Measurements from ENCODE around the gene CUX1.

- TF ChIP-seq CTCF (conservative IDR thresholded peaks at IDR 0.05; ENCODE audit: low read depth, low read length) (no peak), EZH2 (IDR thresholded peaks at IDR 0.05; ENCODE audit: low read length, unreplicated experiment) (no peak)
These were observed 304.6 kb downstream of the CUX1 start for GRCh38 chr7:102122026-102122425.
